EH (cell line): ENCODE data around the gene LYRM4.

Source experiments
- DNase-seq: peaks from one replicate; pipeline ENCODE4 v3.0.0-alpha.2; 2015; ENCODE audit warnings: low read depth

The LYRM4 gene

DNA sequence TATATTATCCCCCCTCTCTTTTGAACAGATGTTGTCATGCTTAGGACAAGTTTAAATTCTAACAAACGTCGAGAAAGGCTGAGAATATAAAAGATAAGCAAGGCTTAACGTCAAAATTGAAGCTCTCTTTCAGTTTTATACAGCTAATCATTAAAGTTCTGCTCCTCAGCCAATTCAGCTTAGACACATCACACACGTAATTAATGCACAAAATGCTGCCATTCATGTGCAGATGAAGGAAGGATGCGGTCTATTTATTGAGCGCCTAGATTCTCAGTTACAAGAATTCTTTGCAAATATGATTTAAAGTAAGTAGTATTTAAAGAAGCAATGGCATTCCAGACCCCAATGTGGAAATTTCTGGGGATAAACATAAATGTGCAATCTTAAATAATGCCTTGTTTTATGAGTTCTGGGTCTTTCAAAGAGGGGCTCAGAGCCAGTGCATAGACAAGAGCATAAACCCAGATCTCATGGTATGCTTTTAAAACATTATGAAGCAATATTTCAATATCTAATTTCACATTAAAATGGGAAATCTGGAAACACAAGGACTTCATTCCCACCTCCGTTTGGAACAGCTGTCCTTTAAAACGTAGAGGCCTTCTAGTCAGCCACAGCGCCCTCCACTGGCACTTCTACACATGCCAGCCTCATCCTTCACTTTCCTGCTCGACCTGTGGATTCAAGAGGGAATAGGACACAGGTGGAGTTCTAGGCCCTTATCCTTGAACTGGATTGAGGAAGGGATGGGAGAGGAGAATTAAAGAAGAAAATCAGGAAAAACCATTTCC, 85.8 kb downstream of the LYRM4 start:
- DNase-seq, result no peak

DNA sequence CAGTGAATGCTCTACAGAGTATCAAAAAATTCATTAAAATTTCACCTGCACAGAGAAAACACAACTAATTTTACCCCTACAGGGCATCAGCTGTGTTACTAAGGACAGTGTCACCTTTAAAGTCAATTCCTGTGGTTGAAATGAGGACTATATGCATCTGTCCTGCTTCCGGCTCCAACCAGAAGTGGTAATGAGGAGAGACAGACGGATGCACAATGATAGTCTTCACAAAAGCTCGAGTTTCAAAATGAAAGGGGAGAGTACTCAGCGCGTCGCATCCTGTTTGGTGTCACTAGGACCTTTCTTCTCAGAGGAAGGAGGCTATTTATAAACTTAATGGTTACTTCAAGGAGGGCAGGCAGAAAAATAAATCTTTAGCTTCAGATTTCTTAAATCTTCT, 86.5 kb downstream of the LYRM4 start:
- DNase-seq, result peak; percentile 68

DNA sequence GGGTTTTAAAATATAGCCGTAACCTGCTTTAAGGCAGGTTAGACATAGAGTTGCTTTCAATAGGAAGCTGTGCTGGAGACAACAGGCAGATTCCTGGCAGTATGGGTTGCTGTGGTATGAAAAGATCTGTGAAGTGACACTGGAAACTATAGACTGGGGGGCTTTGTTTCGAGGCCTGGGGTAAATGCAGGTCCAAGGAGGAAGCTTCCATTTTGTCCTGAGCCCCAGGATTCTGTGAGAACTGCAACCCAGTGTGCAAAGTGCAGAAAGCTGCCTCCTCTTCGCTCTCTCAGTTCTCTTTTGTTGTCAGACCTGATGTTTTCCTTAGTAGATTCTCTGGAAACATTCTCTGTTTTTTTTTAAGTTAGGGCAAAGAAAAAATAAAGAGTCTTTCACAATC, 86.9 kb downstream of the LYRM4 start:
- DNase-seq, result no peak

DNA sequence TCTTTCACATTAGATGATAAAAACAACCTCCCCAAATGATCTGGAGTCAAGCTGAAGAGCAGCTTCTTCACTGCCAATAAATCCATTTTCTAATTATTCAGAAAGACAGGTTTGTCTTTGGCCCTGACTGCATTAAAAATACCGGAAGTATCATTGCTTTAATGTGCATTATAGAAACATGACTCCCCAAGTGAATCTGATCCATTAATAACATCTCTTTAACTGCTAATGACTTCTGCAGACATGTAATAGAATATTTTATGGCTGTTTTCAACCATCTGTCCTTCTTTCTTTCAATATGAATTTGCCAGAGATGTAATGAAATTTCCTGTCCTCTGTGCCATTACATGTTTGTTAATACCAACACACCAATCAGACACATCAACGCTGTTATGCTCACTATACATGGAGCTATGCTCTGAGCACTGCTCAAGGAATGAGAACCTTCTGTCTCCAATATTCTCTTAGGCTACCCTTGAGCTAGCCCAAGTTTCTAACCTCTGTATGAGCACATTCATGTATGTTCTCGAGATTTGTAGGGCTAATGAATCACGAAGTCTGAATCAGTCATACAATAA, 87.8 kb downstream of the LYRM4 start:
- DNase-seq, result no peak

DNA sequence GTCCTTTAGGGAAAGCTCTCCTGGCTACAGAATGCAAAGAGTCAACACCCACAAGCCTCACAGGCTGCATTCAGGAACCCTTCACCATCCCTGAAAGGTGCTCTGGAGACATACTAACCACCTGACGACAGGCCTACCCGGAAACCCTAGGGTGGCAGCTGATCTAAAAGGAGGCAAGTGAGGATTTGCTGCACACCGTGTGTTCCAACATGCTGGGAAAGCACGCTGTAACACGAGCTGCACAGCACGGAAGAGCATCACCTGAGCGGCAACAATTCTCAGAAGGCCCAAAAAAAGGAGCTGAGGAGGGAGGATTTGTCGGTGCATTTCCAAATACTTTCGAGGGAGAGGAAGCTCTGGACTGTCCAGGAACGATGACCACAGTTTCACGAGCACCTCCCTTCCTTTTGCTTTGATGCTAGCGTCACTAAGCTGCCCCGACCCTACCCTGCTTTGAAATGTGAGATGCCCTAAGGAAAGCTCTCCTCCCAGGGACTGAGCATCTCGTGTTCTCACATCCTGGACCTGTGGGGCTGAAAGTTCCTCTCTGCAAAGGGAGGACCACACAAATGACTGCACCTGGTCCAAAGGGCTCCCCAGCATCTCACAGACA, 88.6 kb downstream of the LYRM4 start:
- DNase-seq, result no peak

DNA sequence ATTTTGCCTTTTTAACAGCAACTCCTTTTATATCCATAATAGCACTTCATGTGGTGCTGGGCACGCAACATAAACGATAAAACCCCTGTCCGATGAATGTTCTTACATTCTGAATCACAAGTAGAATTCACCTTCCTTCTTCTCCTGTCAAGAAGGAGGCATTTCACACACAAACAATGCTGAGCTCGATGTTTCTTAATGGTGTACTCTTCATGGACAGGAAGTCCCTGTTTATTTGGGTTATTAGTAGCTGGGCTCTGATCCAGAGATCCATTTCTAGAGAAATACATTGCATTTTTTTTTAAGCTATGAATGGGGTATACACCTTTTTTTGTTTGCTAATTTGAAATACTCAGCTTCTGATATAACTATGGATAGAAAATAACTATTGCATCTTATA, 93.2 kb downstream of the LYRM4 start:
- DNase-seq, result peak; percentile 64

DNA sequence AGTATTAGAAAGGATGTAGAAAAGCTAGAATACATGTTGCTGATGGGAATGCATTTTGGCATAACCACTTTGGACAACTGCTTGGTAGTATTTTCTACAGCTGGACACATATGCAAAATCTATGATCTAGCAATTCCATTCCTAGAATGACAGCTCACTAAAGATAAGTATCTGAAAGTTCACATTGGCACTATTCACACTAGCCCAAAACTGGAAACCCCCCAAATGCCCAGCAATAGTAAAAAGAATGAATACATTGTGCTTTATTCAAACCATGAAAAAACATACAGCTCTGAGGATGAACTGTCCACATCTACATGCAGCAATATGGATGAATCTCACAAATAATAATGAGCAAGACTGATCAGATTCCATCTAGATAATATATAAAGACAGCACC, 96.7 kb downstream of the LYRM4 start:
- DNase-seq, result no peak

DNA sequence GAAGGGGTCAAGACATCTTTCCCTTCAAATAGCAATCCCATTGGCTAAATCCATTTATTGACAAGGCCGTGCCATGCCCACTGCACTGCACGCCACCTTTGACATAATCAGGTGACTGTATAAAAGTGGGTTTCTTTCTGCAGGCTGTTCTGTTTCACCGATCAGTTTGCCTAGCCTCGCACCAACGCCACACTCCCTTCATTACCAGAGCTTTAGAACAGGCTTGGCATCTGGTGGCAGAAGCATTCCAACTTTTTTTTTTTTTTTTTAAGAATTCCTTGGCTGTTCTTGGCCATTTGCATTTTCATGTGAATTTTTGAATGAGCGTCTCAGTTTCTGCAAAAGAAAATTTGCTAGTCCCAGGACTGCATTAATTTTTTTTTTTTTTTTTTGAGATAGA, 97.5 kb downstream of the LYRM4 start:
- DNase-seq, result no peak

DNA sequence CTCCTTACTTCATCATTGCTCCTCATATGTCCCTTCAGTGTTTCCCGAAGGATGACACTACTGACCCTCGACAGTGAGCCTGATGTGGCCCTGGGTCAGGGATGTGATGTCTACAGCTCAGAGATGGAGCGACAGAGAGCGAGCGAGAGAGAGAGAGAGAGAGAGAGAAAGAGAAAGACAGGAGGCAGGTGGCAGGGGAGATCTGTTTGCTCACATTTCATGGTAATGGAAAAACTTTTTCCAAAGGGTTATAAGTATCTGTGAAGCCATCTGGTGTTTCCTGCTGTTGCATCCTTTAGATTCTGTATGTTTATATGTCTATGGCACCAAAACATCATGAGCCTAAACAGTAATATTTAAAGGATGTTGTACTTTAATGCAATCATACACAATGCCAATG, 98.4 kb downstream of the LYRM4 start:
- DNase-seq, result no peak

DNA sequence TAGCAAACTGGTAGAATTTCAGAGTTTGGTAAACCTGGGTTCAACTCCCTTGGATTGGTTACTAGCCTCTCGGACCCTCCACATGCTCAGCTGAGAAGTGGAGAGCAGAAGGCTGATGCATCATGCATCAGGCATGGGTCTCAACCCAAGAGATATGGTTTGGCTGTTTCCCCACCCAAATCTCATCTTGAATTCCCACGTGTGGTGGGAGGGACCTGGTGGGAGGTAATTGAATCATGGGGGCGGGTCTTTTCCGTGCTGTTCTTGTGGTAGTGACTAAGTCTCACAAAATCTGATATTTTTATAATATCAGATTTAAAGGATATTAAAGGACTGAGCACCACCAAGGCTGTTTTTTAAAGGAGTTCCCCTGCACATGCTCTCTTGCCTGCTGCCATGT, 100.5 kb downstream of the LYRM4 start:
- DNase-seq, result peak; percentile 22

DNA sequence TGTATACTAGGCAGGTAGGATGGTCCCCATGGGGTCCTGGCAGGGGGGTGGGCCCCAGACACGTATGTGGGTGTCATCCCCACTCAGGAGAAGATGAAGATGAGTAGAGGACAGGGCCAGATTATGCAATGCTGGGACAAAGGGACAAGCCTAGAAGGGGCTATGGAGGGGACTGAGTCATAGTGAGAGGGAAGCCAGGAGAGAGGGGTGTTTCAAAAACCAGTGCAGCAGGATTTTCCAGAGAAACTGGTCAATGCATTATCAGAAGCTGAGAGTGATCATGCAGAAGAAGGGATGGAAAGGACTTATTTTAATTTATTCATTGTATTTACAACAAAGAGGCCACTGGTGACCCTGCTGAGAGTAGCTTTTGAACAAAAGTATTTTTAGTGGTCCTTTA, 101.6 kb downstream of the LYRM4 start:
- no peak for DNase-seq

DNA sequence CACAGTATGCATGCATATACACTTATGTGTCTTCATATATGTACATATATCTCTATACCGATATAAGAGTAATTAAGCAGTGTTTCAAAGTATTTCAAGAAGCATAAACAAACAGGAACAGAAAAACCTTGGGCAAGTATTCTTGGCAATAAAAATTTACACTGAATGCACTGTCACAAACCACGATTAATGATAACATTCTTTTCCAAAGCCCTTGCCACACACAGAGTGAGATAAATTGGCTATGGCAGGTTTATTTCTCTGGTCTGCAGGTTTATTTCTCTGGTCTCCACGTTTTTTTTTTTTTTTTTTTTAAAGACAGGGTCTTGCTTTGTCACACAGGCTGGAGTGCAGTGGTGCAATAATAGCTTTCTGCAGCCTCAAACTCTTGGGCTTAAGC, 102.6 kb downstream of the LYRM4 start:
- peak; percentile 57 for DNase-seq

DNA sequence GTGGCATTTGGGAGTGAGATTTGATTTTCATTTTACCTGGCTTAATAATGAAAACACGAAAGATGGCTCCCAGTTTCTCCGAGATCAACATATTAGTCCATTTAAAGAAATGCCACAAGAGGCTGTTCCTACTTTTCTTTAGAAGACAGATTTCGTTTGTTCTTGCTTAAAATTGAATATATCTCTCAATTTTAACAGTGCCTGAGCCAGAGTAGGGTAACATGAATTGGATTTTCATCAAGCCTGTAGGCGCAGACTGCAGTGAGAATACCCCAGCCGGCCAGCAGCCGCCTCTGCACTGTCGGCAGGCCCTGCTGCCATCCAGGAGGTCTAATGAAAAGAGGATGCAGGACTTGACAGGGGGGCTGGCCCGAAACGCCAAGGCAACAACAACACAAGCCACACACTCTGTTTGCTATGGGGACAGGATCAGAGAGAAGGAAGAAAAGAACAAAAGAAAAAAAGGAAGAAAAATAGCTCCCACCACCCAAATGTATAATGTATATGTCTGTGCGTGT, 103.1 kb downstream of the LYRM4 start:
- DNase-seq, result no peak

DNA sequence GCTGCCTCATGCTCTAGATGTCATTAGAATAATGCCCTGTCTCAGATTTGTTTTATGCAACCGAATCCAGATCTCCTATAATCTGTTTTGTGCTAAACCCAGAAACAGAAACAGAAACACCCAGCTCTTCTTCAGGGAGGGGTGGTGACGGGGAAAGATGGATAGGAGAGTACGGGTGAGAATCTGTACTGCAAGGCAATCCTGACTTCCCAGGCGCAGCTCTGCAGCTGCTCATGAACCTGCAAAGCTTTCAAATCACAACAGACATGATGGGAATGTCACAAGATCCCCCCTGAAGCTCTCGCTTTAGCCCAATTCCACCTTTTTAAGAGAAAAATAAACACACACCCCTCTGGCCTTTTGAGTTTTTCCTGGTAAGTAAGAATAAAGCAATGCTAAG, 104.1 kb downstream of the LYRM4 start:
- DNase-seq, result no peak

DNA sequence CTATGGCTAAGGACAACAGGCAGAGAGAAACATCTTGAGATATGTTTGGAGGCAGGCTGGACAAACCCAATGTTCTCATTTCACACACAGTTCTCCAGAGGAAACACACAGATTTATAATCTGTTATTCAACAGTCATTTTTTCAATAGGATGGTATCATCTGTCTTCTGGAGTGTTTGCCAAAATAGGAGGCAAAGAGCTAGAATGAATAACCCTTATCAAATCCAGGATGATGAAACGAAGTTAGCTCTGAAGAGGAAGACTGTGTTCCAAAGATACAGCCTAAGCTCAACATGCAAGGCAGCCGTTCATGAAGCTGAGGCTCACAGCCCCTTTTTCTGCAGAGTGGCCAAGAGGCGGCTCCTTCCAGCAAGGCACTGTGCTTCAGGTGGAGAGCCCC, 104.8 kb downstream of the LYRM4 start:
- DNase-seq, result no peak

DNA sequence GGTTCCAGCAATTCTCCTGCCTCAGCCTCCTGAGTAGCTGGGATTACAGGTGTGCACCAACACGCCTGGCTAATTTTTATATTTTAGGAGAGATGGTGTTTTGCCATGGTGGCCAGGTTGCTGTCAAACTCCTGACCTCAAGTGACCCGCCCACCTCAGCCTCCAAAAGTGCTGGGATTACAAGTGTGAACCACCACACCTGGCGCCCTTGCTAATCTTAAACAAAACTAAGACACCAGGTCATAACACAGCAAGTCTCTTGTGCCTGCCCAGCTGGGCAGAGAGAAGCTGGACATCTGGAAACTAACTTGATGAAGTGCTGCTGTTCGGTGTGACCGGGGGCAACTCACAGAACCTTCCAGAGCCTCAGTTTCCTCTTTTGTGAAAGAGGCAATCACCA, 107.6 kb downstream of the LYRM4 start:
- DNase-seq, result no peak

DNA sequence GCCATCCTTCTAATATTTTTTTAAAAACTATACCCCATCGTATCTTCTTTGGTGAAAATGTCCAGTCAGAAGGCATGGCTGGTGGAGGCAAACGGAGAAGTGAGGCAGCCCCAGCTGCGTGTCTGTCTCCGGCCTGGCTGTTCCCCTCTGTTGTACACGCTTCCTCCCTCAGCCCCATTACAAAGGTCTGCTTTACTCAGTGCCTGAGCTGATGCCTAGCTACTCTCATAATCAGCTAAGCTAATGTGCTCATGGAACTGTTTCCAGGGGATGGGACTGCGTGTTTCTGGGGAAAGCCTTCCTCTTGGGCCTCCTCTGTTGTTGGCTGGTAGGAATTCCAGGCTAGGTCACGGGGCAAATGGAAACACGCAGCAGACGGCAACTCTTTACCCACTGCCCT, 108.3 kb downstream of the LYRM4 start:
- DNase-seq, result no peak

DNA sequence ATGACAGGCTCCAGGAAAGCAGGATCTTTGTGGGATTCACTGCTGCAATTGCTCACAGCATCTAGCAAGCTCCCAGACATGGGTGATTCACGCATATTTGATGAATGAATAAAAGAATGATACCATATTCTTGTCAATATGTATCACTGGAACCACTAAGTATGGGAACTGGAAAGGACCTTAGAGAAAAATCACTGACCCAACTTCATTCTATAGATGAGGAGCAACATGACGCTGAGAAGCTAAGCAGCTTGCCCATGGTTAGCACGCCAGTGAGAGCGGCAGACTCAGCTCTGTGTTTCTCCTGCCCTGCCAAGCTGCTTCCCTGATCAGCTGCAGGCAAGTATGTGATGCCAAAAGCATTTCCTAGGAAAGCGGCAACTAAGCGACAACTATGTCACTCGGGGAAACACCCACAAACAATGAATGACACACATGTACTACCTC, 108.8 kb downstream of the LYRM4 start:
- peak; percentile 91 for DNase-seq

DNA sequence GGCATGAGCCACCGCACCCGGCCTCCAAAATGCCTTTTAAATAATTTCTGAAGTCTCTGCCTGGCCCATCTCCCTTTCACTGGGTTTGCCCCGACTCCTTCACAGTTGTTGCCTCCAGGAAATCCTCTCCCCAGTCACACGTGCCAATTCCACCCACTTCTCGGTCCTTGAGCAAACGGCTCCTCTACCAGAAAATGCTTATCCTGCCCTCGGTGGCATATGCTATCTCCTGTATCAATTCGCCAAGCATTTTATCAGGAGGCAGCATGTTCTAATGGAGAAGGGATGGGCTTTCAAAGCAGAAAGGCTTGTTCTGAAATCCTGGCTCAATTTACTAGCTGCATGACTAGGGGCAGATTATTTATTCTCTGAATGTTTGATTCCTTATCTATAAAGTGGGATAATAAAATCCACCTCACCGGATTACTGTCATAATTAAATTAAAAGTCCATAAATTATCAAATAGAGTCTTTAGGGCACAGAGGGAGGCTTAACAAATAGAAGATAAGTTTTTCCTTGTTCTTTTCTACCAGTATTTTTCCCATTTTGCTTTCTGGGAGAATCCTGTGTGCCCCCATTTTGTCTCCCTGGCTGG, 109.3 kb downstream of the LYRM4 start:
- DNase-seq, result no peak

DNA sequence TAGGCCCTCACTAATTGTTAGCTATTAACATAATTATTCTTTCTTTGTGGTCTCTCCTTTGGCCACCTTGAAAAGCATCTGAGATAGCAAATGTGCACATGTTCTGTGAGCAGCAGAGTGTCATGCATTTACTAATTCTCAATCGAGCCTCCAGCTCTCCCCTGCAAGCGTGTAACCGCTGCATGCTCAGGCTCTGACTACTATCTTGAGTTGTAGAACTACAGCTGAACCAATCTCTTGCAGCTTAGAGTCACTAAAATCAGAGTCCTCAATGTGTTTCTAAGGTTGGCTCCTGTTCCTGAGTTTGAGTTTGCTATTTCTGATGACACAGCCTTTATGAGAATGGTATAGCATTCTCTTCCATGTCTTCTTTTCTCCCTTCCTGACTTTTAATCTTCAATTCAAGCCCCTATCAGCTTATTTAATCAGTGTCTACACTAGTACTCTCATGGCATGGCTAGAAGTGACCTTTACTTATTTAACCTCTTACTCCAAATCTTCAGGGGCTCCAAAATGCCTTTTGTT, 110.1 kb downstream of the LYRM4 start:
- DNase-seq, result peak; percentile 33

DNA sequence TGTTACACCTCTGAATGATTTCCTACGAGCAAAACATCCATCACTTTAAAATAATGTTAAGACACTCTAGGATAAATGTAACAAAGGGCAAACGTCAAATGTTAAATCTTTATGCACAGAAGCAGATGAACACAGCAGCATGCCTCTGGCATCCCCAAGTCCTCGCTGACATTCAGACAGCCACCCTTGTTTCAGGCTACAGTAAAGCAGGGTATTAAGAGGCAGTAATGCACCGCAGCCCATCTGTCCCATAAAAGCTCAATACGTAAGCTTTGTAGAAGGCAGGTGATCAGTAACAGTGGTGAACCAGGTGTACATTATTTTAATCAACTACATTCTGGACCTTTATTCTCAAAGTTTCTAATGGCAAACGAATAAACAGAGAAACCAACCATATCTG, 110.9 kb downstream of the LYRM4 start:
- DNase-seq, result no peak

DNA sequence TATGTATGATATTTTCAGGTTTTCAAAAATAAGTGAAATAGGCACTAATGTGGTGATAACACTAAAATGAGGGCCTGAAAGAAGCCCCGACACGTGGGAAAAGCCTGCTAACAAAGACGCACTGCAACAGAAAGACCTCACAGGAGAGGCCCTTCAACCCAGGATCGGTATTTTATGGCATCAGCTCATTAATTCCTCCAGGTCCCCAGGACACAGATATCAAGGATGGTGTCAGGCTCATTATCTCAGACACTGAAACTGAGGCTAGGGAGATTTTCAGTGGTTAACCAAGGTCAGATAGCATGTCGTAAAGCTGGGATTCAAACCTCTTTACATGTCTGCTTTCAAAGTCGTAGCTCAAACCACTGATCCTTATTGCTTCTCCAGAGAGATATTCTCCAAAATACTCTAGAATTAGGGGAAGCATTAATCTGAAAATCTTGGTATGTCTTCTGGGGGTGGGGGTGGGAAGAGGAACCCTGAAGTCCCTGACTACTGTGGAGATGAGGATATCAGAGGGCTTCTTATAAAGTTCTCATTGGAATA, 111.5 kb downstream of the LYRM4 start:
- DNase-seq, result no peak
